ENCODE data around the gene BUB3. TPM values are rescaled to one million over a fixed set of nuclear protein-coding genes. Genes with fewer than 3 reads are reported as not detected.
A peak's percentile ranks its signal among the peaks of the same experiment; 100 is the strongest.

Gene BUB3
- polyA plus RNA-seq, 1 donor (not counting 4 experiments of a cell fraction or from before 2014, with no cell fraction given) = 162 TPM

DNA sequence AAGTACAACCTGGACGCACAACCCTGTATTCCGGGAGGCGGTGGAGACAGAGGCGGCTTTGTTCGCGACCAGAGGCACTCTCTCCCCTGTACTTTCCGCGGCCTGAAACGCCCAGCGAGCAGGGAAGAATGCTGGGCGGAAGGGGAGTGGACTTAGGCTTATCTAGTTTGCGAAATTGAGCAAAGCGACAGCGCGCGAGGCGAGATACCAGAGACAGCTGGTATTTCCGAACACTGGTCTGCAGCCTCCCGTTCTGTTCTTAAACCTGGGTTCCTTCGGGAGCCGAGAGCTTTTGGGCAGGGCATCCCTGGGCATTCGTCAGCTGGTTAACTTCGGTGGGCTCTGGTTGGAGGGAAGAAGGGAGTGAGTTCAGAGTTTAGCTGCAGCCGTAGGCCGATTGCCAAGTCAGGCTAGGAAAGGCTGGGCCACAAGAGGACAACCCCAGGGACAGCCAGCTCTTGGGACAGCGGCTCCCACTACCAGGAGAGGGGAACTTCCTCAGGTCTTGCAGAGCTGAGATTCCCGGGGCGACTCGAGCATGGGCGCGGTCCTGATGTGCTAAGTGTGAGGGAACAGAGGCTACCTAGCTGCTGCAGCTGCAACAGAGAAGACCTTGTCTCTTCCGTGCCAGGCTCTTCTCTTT is 14.6 kb upstream of the BUB3 start:
- FAIRE-seq (no peak), DNase-seq (ENCODE audit: low read depth, low spot score) (no peak)
- H3K79me2 ChIP-seq (ENCODE audit: control insufficient read depth, insufficient read depth, low read length) = no peaks in the 10 kb centered on the region
- TF ChIP-seq EZH2 (IDR thresholded peaks at IDR 0.05; ENCODE audit: low read length) = peak; percentile 82
- TF ChIP-seq, protein P1, sequence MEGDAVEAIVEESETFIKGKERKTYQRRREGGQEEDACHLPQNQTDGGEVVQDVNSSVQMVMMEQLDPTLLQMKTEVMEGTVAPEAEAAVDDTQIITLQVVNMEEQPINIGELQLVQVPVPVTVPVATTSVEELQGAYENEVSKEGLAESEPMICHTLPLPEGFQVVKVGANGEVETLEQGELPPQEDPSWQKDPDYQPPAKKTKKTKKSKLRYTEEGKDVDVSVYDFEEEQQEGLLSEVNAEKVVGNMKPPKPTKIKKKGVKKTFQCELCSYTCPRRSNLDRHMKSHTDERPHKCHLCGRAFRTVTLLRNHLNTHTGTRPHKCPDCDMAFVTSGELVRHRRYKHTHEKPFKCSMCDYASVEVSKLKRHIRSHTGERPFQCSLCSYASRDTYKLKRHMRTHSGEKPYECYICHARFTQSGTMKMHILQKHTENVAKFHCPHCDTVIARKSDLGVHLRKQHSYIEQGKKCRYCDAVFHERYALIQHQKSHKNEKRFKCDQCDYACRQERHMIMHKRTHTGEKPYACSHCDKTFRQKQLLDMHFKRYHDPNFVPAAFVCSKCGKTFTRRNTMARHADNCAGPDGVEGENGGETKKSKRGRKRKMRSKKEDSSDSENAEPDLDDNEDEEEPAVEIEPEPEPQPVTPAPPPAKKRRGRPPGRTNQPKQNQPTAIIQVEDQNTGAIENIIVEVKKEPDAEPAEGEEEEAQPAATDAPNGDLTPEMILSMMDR (optimal IDR thresholded peaks at IDR 0.05 in 1 of 3, IDR thresholded peaks at IDR 0.05 in 1 of 3, conservative IDR thresholded peaks at IDR 0.05 in 1 of 3; ENCODE audit: extremely low read depth in 1 of 3, insufficient read depth in 2 of 3, low read length in 3 of 3) = no peak
- H3K4me3 ChIP-seq (ENCODE audit: control insufficient read depth in 2 of 3, extremely low read depth in 1 of 3, insufficient read depth in 2 of 3, low read depth in 1 of 3, low read length in 3 of 3) = peak overlapping the region in 1 of 3 experiments; percentile 38
- H3K4me2 ChIP-seq (ENCODE audit: control insufficient read depth, extremely low read depth, insufficient read depth, low read depth, low read length) = peak overlapping the region; percentile 22
- no peak overlapping the region for H3K9ac ChIP-seq (ENCODE audit: control insufficient read depth, extremely low read depth, insufficient read depth, low read length)
- dilution Hi-C loops (cut with MboI; ENCODE audit: extremely low pct_ligation_motif_present, low sequenced_read_pairs) = no loop called here
- H3K4me1 ChIP-seq (ENCODE audit: control insufficient read depth, extremely low read depth, insufficient read depth, low read length) = peaks cover 4% of the 10 kb centered on the region
- H4K20me1 ChIP-seq (ENCODE audit: control insufficient read depth, extremely low read depth, insufficient read depth, low read length) = peaks cover 7% of the 10 kb centered on the region
- no peak overlapping the region for H2AFZ ChIP-seq (ENCODE audit: control insufficient read depth, low read length)
- H3K27ac ChIP-seq (ENCODE audit: control insufficient read depth, insufficient read depth, low read length) = no peak overlapping the region
- no peaks in the 10 kb centered on the region for H3K36me3 ChIP-seq (ENCODE audit: control insufficient read depth in 2 of 2, extremely low read depth in 1 of 2, insufficient read depth in 2 of 2, low read length in 2 of 2)
- no peaks in the 10 kb centered on the region for H3K9me1 ChIP-seq (ENCODE audit: control insufficient read depth, extremely low read depth, insufficient read depth, low read length)
- no peaks in the 10 kb centered on the region for H3K9me3 ChIP-seq (ENCODE audit: control insufficient read depth, low read depth, low read length)
- peaks cover 99% of the 10 kb centered on the region for H3K27me3 ChIP-seq (ENCODE audit: control insufficient read depth, extremely low read depth, insufficient read depth, low read length)

DNA sequence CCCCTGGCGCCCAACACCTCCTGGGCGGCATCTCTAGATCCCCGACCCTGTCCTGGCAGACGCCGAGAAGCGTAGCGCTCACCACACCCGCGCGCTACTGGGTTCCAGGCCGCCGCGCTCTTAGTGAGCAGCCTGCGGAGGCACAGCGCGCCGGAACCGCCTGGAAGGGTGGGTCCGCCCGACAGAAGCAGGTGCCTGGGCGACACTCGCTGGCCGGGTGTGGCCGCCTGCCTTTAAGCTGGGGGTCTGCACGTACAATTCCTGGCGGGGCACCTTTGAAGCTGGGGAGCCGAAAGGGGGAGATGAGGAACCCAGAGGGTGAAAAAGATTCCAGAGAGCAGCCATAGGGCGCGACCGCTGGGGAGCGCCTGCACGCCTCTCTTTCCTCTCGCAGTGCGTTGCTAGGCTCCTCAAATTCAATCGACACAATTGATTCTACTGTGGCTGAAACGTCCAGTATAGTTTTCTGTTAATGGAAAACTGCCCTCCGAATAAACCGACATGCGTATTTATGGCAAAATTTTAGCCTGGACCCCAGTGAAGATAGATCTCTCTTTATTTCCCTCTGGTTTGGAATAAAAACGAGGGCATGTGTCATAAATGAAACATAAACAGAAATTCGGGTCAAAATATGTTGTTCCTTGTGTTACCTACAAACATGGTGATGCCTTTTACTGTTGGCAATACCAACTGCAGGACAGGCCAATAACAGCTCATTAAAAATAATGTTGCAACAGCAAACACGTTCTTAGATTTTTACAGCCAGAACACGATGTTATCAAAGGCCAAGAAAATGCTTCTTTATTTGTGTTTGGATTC is 13.8 kb upstream of the BUB3 start:
- Histone ChIP-seq H3K9me1 (ENCODE audit: control insufficient read depth, extremely low read depth, insufficient read depth, low read length) (no peaks in the 10 kb centered on the region), H3K9me3 (ENCODE audit: control insufficient read depth, low read depth, low read length) (no peaks in the 10 kb centered on the region), H3K79me2 (ENCODE audit: control insufficient read depth, insufficient read depth, low read length) (no peaks in the 10 kb centered on the region), H3K4me1 (ENCODE audit: control insufficient read depth, extremely low read depth, insufficient read depth, low read length) (peaks cover 4% of the 10 kb centered on the region), H3K4me3 (ENCODE audit: control insufficient read depth in 2 of 3, extremely low read depth in 1 of 3, insufficient read depth in 2 of 3, low read depth in 1 of 3, low read length in 3 of 3) (no peak overlapping the region), H4K20me1 (ENCODE audit: control insufficient read depth, extremely low read depth, insufficient read depth, low read length) (peaks cover 7% of the 10 kb centered on the region), H3K36me3 (ENCODE audit: control insufficient read depth in 2 of 2, extremely low read depth in 1 of 2, insufficient read depth in 2 of 2, low read length in 2 of 2) (no peaks in the 10 kb centered on the region), H3K27ac (ENCODE audit: control insufficient read depth, insufficient read depth, low read length) (no peak overlapping the region), H3K27me3 (ENCODE audit: control insufficient read depth, extremely low read depth, insufficient read depth, low read length) (peaks cover 99% of the 10 kb centered on the region), H3K9ac (ENCODE audit: control insufficient read depth, extremely low read depth, insufficient read depth, low read length) (no peak overlapping the region), H3K4me2 (ENCODE audit: control insufficient read depth, extremely low read depth, insufficient read depth, low read depth, low read length) (peak overlapping the region; percentile 22), H2AFZ (ENCODE audit: control insufficient read depth, low read length) (no peak overlapping the region)
- no peak for FAIRE-seq
- no peak for DNase-seq (ENCODE audit: low read depth, low spot score)
- TF ChIP-seq, protein P1 (optimal IDR thresholded peaks at IDR 0.05 in 1 of 3, IDR thresholded peaks at IDR 0.05 in 1 of 3, conservative IDR thresholded peaks at IDR 0.05 in 1 of 3; ENCODE audit: extremely low read depth in 1 of 3, insufficient read depth in 2 of 3, low read length in 3 of 3) = peak; percentile 9 to 36 (median 19)
- TF ChIP-seq EZH2 (IDR thresholded peaks at IDR 0.05; ENCODE audit: low read length) = peak; percentile 68
- dilution Hi-C loops (cut with MboI; ENCODE audit: extremely low pct_ligation_motif_present, low sequenced_read_pairs) = no loop called here

Data from keratinocyte (primary cell).